Prostate gland (tissue), 2 donors: ENCODE results near the gene LRRC4C.

ENCODE experiments used
- POLR2A ChIP-seq: fragments of 450-650 bp; IDR thresholded peaks from one replicate; pipeline ENCODE4 v1.6.1; 2016; ENCODE audit warnings: antibody characterized with exemption, mild to moderate bottlenecking
- TF ChIP-seq, protein P1 (sequence below), 4 experiments: fragments of 200-600 bp in 2 of 4; fragments of 450-650 bp in 2 of 4; sonication (generic) in 2 of 4; IDR thresholded peaks; 1 replicate in 3 of 4; 2 replicates in 1 of 4; pipeline ENCODE4 v1.5.1; 2016 to 2019; ENCODE audit warnings: antibody characterized with exemption in 4 of 4, mild to moderate bottlenecking in 2 of 4, moderate library complexity in 2 of 4

DNA sequence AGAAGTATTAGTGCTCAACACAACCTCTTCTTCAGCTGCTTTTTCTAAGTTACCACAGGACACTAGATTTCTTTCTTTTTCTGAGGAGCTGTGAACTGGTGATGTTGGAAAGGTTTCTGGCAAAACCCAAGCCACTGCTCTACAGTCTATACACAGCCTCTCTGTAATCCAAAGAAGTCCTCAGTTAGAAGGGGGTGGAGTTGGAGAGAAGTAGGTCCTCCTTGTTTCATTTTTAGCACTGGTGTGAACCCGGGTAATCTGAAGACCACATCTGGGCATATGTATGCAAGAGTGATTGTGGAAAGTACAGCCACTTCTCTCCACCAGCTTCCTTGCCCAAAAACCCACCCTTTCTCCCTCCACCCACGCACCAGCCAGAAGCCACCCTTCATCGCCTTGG, 1168.1 kb downstream of the LRRC4C start:
- TF ChIP-seq, protein P1, sequence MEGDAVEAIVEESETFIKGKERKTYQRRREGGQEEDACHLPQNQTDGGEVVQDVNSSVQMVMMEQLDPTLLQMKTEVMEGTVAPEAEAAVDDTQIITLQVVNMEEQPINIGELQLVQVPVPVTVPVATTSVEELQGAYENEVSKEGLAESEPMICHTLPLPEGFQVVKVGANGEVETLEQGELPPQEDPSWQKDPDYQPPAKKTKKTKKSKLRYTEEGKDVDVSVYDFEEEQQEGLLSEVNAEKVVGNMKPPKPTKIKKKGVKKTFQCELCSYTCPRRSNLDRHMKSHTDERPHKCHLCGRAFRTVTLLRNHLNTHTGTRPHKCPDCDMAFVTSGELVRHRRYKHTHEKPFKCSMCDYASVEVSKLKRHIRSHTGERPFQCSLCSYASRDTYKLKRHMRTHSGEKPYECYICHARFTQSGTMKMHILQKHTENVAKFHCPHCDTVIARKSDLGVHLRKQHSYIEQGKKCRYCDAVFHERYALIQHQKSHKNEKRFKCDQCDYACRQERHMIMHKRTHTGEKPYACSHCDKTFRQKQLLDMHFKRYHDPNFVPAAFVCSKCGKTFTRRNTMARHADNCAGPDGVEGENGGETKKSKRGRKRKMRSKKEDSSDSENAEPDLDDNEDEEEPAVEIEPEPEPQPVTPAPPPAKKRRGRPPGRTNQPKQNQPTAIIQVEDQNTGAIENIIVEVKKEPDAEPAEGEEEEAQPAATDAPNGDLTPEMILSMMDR (IDR thresholded peaks at IDR 0.05): no peak
- TF ChIP-seq POLR2A: no peak
